Fibroblast of skin of right biceps (primary cell): ENCODE results near the gene ZBTB12.

Source experiments
- DNase-seq: peaks from one replicate; pipeline ENCODE4 v3.0.0-alpha.2; 2013

ZBTB12 gene

GRCh38 chr6:31896493-31896855 lies 5.4 kb downstream of the ZBTB12 start:
- DNase-seq = no peak

- DNase-seq = no peak
Measured at GRCh38 chr6:31892821-31893220, 9.1 kb downstream of the ZBTB12 start.

GRCh38 chr6:31889331-31889972 lies 12.4 kb downstream of the ZBTB12 start:
- DNase-seq = no peak

- no peak for DNase-seq
Measured at GRCh38 chr6:31888276-31889258, 13.3 kb downstream of the ZBTB12 start.

GRCh38 chr6:31887173-31888007 lies 14.5 kb downstream of the ZBTB12 start:
- DNase-seq = no peak

- no peak for DNase-seq
Measured at GRCh38 chr6:31886541-31886991, 15.3 kb downstream of the ZBTB12 start.

GRCh38 chr6:31884528-31885035 lies 17.3 kb downstream of the ZBTB12 start:
- no peak for DNase-seq

GRCh38 chr6:31883676-31884075 lies 18.2 kb downstream of the ZBTB12 start:
- DNase-seq = no peak

GRCh38 chr6:31882344-31882743 lies 19.5 kb downstream of the ZBTB12 start:
- no peak for DNase-seq

GRCh38 chr6:31881136-31881859 lies 20.6 kb downstream of the ZBTB12 start:
- DNase-seq = no peak

- no peak for DNase-seq
Measured at GRCh38 chr6:31880616-31881015, 21.3 kb downstream of the ZBTB12 start.

- DNase-seq = no peak
Measured at GRCh38 chr6:31879901-31880300, 22.0 kb downstream of the ZBTB12 start.

- DNase-seq = no peak
Measured at GRCh38 chr6:31879143-31879542, 22.7 kb downstream of the ZBTB12 start.

- DNase-seq = no peak
Measured at GRCh38 chr6:31878726-31879125, 23.2 kb downstream of the ZBTB12 start, which contains the start of gene SLC44A4. TSS of gene SLC44A4 (minus strand) at chr6:31878997. CDS start at chr6:31878980, 17 bp downstream.

GRCh38 chr6:31878222-31878621 lies 23.7 kb downstream of the ZBTB12 start:
- no peak for DNase-seq

- DNase-seq = no peak
Measured at GRCh38 chr6:31877651-31878161, 24.2 kb downstream of the ZBTB12 start.

- no peak for DNase-seq
Measured at GRCh38 chr6:31877125-31877650, 24.7 kb downstream of the ZBTB12 start.

- no peak for DNase-seq
Measured at GRCh38 chr6:31876357-31876756, 25.5 kb downstream of the ZBTB12 start.

- no peak for DNase-seq
Measured at GRCh38 chr6:31875877-31876276, 26.0 kb downstream of the ZBTB12 start.

- DNase-seq = no peak
Measured at GRCh38 chr6:31874836-31875572, 26.9 kb downstream of the ZBTB12 start.
